Measurements from ENCODE around the gene ERBB4.

DNA sequence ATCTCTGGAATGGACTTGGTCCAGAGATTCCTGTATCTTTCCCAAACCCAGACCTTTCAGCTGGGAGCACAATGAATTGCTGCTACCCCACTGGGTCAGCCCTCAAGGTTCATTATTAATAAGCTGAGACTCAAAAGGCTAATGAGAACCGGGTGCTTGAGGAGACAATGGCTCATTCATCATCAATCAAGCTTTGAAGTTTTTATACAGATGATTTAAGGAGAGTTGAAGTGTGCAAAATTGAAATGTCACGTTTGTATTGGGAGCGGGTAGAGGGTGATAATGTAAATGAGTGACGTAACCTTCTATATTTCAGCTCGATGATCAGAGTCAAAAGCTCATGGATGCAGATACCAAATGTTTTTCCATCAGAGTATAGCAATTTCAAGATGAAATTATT, 744.9 kb downstream of the ERBB4 start:
- TF ChIP-seq TP53 (CRISPR knock-in tag; IDR thresholded peaks at IDR 0.05) (no peak), POLR2A (IDR thresholded peaks at IDR 0.05; ENCODE audit: low read length) (no peak), RFX5 (IDR thresholded peaks at IDR 0.05) (no peak)
- TF ChIP-seq, protein P1, sequence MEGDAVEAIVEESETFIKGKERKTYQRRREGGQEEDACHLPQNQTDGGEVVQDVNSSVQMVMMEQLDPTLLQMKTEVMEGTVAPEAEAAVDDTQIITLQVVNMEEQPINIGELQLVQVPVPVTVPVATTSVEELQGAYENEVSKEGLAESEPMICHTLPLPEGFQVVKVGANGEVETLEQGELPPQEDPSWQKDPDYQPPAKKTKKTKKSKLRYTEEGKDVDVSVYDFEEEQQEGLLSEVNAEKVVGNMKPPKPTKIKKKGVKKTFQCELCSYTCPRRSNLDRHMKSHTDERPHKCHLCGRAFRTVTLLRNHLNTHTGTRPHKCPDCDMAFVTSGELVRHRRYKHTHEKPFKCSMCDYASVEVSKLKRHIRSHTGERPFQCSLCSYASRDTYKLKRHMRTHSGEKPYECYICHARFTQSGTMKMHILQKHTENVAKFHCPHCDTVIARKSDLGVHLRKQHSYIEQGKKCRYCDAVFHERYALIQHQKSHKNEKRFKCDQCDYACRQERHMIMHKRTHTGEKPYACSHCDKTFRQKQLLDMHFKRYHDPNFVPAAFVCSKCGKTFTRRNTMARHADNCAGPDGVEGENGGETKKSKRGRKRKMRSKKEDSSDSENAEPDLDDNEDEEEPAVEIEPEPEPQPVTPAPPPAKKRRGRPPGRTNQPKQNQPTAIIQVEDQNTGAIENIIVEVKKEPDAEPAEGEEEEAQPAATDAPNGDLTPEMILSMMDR (IDR thresholded peaks at IDR 0.05), result no peak
- TF ChIP-seq, protein P2, sequence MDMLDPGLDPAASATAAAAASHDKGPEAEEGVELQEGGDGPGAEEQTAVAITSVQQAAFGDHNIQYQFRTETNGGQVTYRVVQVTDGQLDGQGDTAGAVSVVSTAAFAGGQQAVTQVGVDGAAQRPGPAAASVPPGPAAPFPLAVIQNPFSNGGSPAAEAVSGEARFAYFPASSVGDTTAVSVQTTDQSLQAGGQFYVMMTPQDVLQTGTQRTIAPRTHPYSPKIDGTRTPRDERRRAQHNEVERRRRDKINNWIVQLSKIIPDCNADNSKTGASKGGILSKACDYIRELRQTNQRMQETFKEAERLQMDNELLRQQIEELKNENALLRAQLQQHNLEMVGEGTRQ (IDR thresholded peaks at IDR 0.05), result no peak
